GM23338 (cell line): Measurements from ENCODE around the gene TNFRSF4.

Experiments used
- CTCF ChIP-seq, 2 experiments: fragments of 200-600 bp in 1 of 2; sonication (generic) in 1 of 2; conservative IDR thresholded peaks; 2 replicates each; pipeline versions ENCODE4 v1.5.1 to v1.6.1; 2016 to 2017; ENCODE audit warnings: antibody characterized with exemption in 2 of 2, low read depth in 2 of 2, mild to moderate bottlenecking in 2 of 2, moderate library complexity in 1 of 2
- EZH2 ChIP-seq: fragments of 200-600 bp; sonication (generic); IDR thresholded peaks from one replicate; pipeline ENCODE4 v1.8.0; 2017; ENCODE audit warnings: antibody characterized with exemption, mild to moderate bottlenecking, low read depth; ENCODE audit not compliant: unreplicated experiment
- NANOG ChIP-seq: IDR thresholded peaks from 2 replicates; pipeline ENCODE4 v1.6.1; 2016; ENCODE audit warnings: antibody characterized with exemption, borderline replicate concordance

DNA sequence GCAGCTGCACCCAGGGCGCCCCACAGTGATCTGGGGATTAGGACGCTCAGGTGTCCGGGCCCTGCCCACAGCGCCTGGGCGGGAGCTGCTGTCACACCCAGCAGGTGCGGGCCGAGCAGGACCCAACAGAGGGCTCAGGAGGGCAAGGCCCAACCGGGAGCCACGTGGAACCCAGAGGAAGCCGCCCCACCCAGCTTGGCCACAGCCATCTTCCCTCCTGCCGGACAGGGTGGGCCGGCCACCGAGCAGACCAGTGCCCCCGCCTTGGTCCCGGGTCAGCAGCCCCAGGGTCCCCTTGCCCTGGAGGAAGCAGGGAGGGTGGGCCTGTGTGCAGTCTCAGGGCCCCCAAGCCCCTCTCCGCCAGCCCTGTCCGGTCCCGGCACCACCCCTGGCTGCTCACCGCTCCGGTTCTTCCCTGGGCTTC is 46.5 kb downstream of the TNFRSF4 start:
- no peak for TF ChIP-seq NANOG
- TF ChIP-seq EZH2, result no peak
- TF ChIP-seq CTCF (conservative IDR thresholded peaks at IDR 0.05; ENCODE audit: low read depth in 2 of 2), result no peak
